GM08714 (cell line): ENCODE measurements around the gene ANKRD13C.
"Not testable (repeated sequence)": the region's sequence is repeated elsewhere in the genome, so short reads cannot be mapped to it uniquely, and the experiment has no call there.

Source experiments
- H3K4me3 ChIP-seq: fragments of 200-500 bp; sonication (Bioruptor generic); 2 replicates; pipeline ENCODE4 v1.5.1; 2014; ENCODE audit warnings: mild to moderate bottlenecking, low read length, inconsistent platforms
- ZNF274 ChIP-seq: IDR thresholded peaks from 2 replicates; pipeline ENCODE4 v1.6.1; 2012; ENCODE audit warnings: mild to moderate bottlenecking, low read depth, low read length

The ANKRD13C gene

DNA sequence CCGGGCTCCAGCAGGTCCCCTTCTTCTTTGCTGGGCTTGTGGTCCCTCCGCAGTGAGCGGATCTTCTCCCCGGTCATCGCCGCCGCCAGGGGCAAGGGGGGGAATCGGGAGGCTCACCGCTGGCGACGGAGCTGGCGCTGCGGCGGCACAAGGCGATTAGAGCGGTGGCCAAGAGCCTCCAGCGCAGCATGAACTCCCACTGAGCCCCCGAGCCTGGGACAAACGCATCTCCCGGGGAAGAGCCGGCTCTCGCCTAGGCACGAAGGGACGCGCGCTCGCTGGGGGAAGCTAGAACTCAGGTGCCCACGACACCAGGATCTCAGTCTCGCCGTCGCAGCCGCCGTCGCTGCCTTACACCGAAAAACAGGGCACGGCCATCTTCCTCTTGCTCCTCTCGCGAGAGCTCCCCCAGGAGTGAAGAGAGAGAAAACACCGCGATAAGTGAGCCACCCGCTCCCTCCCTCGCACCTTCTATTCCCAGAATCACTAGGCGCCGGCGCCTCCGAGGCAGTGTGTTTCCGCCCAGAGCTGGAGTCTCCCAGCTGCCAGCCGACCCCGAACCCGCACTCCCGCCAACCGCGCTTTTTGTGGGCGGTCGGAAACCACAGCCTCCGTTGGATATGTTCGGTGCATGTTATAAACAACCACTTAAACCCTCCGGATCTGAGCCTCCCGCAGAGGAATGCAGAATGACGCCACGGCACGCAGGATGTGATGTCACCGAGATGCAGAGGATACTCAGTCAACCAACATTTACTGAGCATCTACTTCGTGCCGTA is at the start of gene ANKRD13C:
TSS of gene ANKRD13C (minus strand) at position 391 of the 779 bp plus-strand sequence. CDS start at position 77, 314 bp downstream.
- H3K4me3 ChIP-seq = peak within 1 kb of the TSS; percentile 87
- TF ChIP-seq ZNF274 = no peak

- H3K4me3 ChIP-seq = no peak overlapping the region
- TF ChIP-seq ZNF274 = no peak
Measured at GRCh38 chr1:70403759-70404158, 49.2 kb upstream of the ANKRD13C start.

DNA sequence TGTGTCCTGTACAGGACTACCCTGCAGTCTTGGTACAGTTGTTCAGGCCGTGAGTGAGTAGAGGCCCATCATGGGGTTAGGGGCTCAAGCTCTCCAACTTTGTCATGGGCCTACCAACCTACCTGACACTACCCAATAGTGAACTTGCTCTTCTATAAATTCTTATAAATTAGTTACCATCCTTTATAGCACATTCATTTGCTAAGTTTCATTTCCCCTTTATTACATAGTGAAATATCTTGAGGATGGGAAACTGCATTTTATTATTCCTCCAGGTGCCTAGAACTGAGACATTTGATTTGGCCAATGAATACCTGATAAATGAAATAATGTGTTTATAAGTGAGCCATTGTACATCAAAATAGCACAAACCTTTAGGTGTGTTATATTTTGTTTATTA is 47.5 kb upstream of the ANKRD13C start:
- no peak for TF ChIP-seq ZNF274
- no peak overlapping the region for H3K4me3 ChIP-seq

GRCh38 chr1:70400335-70400734 is 45.8 kb upstream of the ANKRD13C start:
- no peak overlapping the region for H3K4me3 ChIP-seq
- TF ChIP-seq ZNF274 = no peak

GRCh38 chr1:70397013-70397412 is 42.5 kb upstream of the ANKRD13C start:
- TF ChIP-seq ZNF274 = no peak
- H3K4me3 ChIP-seq = no peak overlapping the region

DNA sequence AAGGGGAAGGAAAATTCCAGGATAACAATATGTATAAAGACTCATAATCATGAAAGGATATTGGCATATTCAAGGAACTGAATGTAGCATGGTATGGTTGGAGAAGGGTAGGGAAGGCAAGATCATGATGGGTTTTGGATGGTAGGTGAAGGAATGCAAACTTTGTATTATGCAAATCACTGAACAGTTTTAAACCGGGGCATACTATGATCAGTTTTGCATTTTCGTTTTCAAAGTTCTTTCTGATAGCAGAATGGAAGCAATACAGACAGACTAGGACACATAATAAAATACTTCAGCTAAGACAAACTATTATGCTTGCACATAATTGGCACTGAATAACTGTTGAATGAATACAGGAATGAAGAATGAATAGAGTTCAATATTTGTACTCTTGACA is 42.1 kb upstream of the ANKRD13C start:
- no peak overlapping the region for H3K4me3 ChIP-seq
- no peak for TF ChIP-seq ZNF274

DNA sequence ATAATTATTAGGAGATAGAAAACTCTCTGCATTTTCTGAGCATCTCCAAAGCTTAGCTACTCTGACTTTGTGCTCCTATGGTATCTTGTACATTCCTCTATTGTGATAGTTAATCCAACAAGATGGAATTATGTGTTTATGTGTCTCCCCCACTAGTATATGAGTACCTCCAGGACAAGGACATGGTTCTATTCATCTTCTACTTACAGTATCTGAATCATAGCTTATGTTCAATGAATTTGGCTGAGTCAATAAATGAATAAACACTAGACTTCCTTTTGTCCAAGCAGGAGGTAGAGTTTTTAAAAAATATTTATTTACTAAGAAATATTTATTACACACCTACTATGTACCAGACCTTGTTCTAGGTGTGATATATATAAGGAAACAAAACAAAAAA is 38.1 kb upstream of the ANKRD13C start:
- no peak overlapping the region for H3K4me3 ChIP-seq
- no peak for TF ChIP-seq ZNF274

DNA sequence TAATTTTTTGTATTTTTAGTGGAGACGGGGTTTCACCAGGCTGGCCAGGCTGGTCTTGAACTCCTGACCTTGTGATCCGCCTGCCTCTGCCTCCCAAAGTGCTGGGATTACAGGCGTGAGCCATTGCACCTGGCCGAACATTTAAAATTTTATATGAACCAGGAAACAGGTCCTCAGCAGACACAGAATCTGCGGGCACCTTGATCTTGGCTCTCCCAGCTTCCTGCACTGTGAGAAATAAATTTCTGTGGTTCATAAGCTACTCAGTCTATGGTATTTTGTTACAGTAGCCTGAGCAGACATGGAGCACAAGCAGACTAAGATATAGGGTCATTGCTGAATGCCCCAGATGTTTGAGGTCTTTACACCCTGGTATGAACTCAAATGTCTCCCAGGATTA is 33.0 kb upstream of the ANKRD13C start:
- TF ChIP-seq ZNF274 = no peak
- no peak overlapping the region for H3K4me3 ChIP-seq

- H3K4me3 ChIP-seq = no peak overlapping the region
- no peak for TF ChIP-seq ZNF274
Measured at GRCh38 chr1:70386121-70386520, 31.6 kb upstream of the ANKRD13C start.

- H3K4me3 ChIP-seq = no peak overlapping the region
- no peak for TF ChIP-seq ZNF274
Measured at GRCh38 chr1:70385477-70385876, 31.0 kb upstream of the ANKRD13C start.

GRCh38 chr1:70384542-70384941 is 30.0 kb upstream of the ANKRD13C start:
- no peak for TF ChIP-seq ZNF274
- no peak overlapping the region for H3K4me3 ChIP-seq

DNA sequence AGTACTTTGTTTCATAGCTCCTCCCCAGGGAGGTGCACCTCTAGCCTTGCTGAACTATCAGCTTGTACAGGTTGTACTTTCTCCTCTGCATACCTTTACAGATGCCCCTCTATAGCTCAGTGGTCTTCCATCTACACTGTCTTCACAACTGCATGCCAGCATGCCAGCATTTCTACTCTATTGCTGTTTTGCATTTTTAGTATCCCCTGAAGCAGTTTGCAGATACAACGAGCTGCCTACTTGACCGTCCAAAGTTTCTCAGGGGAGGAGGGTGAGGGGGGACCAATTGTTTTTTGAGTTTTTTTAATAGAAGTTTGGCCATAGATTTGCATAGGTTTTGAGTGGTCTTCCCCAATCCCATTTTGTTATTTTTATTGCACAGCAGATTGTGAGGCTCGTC is 29.0 kb upstream of the ANKRD13C start:
- H3K4me3 ChIP-seq = no peak overlapping the region
- TF ChIP-seq ZNF274 = no peak

- TF ChIP-seq ZNF274 = no peak
- no peak overlapping the region for H3K4me3 ChIP-seq
Measured at GRCh38 chr1:70382682-70383081, 28.2 kb upstream of the ANKRD13C start.

DNA sequence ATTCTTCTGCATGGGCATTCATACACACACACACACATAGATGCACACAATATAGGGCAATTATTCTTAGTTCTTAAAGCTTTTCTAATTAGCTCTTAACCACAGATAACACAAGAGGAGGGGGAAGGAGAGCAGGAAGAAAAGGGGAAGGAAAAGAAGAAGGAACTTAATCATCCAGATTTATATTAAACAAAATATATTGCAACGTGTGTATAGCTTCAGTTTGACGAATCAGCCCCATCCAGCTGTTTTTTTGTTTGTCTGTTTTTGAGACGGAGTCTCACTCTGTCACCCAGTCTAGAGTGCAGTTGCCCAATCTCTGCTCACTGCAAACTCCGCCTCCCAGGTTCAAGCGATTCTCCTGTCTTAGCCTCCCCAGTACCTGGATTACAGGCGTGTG is 21.7 kb upstream of the ANKRD13C start:
- TF ChIP-seq ZNF274 = no peak
- H3K4me3 ChIP-seq = no peak overlapping the region

GRCh38 chr1:70373580-70373979 is 19.1 kb upstream of the ANKRD13C start:
- not testable (repeated sequence) for H3K4me3 ChIP-seq

DNA sequence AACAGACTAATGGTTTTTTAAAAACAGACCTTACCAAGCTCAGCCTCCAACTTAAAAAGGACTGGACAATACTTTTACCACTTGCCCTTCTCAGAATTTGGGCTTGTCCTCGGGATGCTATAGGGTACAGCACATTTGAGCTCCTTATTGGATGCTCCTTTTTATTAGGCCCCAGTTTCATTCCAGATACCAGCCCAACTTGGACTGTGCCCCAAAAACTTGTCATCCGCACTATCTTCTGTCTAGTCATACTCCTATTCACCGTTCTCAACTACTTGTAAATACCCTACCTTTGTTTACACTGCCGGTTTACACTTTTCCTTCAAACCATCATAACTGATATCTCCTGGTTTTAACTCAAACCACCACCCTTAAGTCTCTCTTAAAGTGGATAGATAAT is 17.9 kb upstream of the ANKRD13C start:
- no peak for TF ChIP-seq ZNF274
- H3K4me3 ChIP-seq = no peak overlapping the region

DNA sequence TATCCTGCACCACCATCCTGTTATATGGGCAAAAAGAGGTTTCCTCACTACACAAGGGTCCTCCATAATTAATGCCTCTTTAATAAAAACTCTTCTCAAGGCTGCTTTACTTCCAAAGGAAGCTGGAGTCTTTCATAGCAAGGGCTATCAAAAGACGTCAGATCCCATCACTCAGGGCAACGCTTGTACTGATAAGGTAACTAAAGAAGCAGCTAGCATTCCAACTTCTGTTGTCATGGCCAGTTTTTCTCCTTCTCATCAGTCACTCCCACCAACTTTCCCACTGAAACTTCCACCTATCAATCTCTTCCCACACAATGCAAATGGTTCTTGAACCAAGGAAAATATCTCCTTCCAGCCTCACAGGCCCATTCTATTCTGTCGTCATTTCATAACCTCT is 17.1 kb upstream of the ANKRD13C start:
- not testable (repeated sequence) for H3K4me3 ChIP-seq

DNA sequence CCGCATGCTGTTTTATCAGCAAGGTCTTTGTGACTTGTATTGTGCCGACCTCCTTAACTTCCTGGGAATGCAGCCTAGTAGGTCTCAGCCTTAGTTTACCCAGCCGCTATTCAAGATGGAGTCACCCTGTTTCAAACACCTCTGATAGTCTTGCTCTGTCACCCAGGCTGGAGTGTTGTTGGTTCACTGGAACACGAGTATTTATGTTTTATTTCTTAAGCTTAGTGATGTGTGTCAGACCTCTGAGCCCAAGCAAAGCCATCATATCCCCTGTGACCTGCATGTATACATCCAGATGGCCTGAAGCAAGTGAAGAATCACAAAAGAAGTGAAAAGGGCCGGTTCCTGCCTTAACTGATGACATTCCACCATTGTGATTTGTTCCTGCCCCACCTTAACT is 12.9 kb upstream of the ANKRD13C start:
- not testable (repeated sequence) for H3K4me3 ChIP-seq

DNA sequence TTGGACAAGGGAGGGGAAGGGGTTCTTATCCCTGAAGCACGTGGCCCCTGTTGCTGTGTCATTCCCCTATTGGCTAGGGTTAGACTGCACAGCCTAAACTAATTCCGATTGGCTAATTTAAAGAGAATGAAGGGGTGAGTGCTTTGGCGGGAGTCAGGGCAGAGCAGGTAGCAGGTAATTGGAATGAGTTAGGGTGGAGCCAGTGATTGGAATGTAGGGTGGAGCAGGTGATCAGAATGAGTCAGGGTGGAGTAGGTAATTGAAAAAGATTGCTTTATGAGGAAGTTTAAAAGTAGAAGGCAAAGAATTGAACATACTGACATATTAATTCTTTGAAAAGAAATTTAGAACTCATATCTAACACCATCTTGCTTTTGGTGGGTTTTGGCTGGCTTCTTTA is 12.5 kb upstream of the ANKRD13C start:
- not testable (repeated sequence) for H3K4me3 ChIP-seq

DNA sequence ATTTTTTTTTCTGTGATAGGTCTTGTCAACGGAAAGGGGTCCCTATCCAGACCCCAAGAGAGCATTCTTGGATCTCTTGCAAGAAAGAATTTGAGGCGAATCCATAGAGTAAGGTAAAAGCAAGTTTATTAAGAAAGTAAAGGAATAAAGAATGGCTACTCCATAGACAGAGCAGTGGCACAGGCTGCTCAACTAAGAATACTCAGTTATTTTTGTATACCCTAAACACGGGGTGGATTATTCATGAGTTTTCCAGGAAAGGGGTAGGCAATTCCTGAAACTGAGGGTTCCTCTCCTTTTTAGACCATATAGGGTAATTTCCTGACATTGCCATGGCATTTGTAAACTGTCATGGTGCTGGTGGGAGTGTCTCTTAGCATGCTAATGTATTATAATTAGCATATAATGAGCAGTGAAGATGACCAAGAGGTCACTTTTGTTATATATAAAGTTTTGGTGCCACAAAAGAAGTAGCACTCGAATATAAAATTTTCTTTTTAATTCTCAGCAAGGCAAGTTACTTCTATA is 12.0 kb upstream of the ANKRD13C start:
- H3K4me3 ChIP-seq = not testable (repeated sequence)
